Endothelial cell of umbilical vein (primary cell): ENCODE results near the gene LRRC23. TPM values are rescaled to one million over a fixed set of nuclear protein-coding genes. Genes with fewer than 3 reads are reported as not detected.

Source experiments
- BruUV-seq: library from RNA; stranded (reverse); fragments of 400-500 nt; replicated peaks from 2 replicates; lab custom pipeline; 2021; lab: Mats Ljungman, UMichigan
- CTCF ChIA-PET: fragments of 300-600, 350-600 bp; sonication (Branson Sonifier 250); formaldehyde crosslinking; loops from one replicate; lab custom pipeline; 2021; ENCODE audit warnings: antibody characterized with exemption, inconsistent platforms; lab: Charles Lee
- POLR2A ChIA-PET: fragments of 300-600, 350-600 bp; sonication (Branson Sonifier 250); formaldehyde crosslinking; loops from one replicate; lab custom pipeline; 2021; ENCODE audit warnings: antibody characterized with exemption, inconsistent platforms; lab: Charles Lee
- DNase-seq: peaks from one replicate; pipeline ENCODE4 v3.0.0-alpha.2; 2011; ENCODE audit warnings: low read depth, low spot score
- FAIRE-seq: peaks from 2 replicates; lab custom pipeline; 2011; peaks lifted over from hg19 to GRCh38; lab: Jason Lieb, UNC
- H2AFZ ChIP-seq: 2 replicates; pipeline ENCODE4 v1.6.0; 2012; ENCODE audit warnings: low read depth, low read length, control low read depth, inconsistent platforms
- H3K27ac ChIP-seq: 2 replicates; pipeline ENCODE4 v1.5.1; 2011; ENCODE audit warnings: low read depth, mild to moderate bottlenecking, control low read depth, low read length, moderate library complexity; ENCODE audit not compliant: insufficient read depth
- H3K27me3 ChIP-seq, 2 experiments: 2 replicates each; pipeline versions ENCODE4 v1.6.0 to v1.6.1; 2011; ENCODE audit warnings: low read length in 2 of 2, mixed read lengths in 1 of 2; ENCODE audit not compliant: control insufficient read depth in 2 of 2, insufficient read depth in 2 of 2
- H3K36me3 ChIP-seq, 2 experiments: 2 replicates in 1 of 2; 3 replicates in 1 of 2; pipeline ENCODE4 v1.5.1; 2011; ENCODE audit warnings: low read length in 2 of 2, mild to moderate bottlenecking in 1 of 2, moderate library complexity in 1 of 2; ENCODE audit not compliant: control insufficient read depth in 2 of 2, insufficient read depth in 2 of 2; ENCODE audit errors: extremely low read depth in 1 of 2
- H3K4me1 ChIP-seq: 3 replicates; pipeline ENCODE4 v1.5.1; 2011; ENCODE audit warnings: mild to moderate bottlenecking, low read length; ENCODE audit not compliant: control insufficient read depth, insufficient read depth; ENCODE audit errors: extremely low read depth
- H3K4me2 ChIP-seq: 2 replicates; pipeline ENCODE4 v1.6.1; 2011; ENCODE audit warnings: low read length, control low read depth, mixed read lengths; ENCODE audit not compliant: insufficient read depth
- H3K4me3 ChIP-seq, 3 experiments: fragments of 200-600 bp in 1 of 3; sonication (generic), shearing (Covaris generic) in 1 of 3; replicated peaks in 1 of 3; 2 replicates each; pipeline ENCODE4 v1.5.1; 2011 to 2016; ENCODE audit warnings: control low read depth in 3 of 3, low read length in 3 of 3, mild to moderate bottlenecking in 2 of 3, inconsistent platforms in 1 of 3, low read depth in 1 of 3, moderate library complexity in 1 of 3; ENCODE audit not compliant: insufficient read depth in 1 of 3
- H3K79me2 ChIP-seq: 2 replicates; pipeline ENCODE4 v1.6.0; 2012; ENCODE audit warnings: low read length, inconsistent platforms; ENCODE audit not compliant: control insufficient read depth, insufficient read depth
- H3K9ac ChIP-seq: replicated peaks from 2 replicates; pipeline ENCODE3; 2011; ENCODE audit warnings: low read length, control low read depth; ENCODE audit not compliant: insufficient read depth; ENCODE audit errors: extremely low read depth
- H3K9me1 ChIP-seq: replicated peaks from 3 replicates; pipeline ENCODE4 v1.6.0; 2011; ENCODE audit warnings: mild to moderate bottlenecking, low read length; ENCODE audit not compliant: control insufficient read depth, insufficient read depth; ENCODE audit errors: extremely low read depth
- H3K9me3 ChIP-seq: replicated peaks from 2 replicates; pipeline ENCODE4 v1.5.1; 2012; ENCODE audit warnings: low read length, inconsistent platforms; ENCODE audit not compliant: control insufficient read depth, insufficient read depth
- H4K20me1 ChIP-seq: replicated peaks from 2 replicates; pipeline ENCODE3; 2011; ENCODE audit warnings: mild to moderate bottlenecking, low read length; ENCODE audit not compliant: control insufficient read depth, insufficient read depth; ENCODE audit errors: extremely low read depth
- CTCF ChIP-seq, 2 donors: IDR thresholded peaks; 1 replicate in 1 of 2; 2 replicates in 1 of 2; pipeline ENCODE4 v1.5.1; 2011; ENCODE audit warnings: low read length in 2 of 2, mild to moderate bottlenecking in 2 of 2, moderate library complexity in 2 of 2, control low read depth in 1 of 2, inconsistent platforms in 1 of 2, low read depth in 1 of 2; ENCODE audit not compliant: insufficient read depth in 1 of 2; ENCODE audit errors: extremely low read depth in 1 of 2
- GATA2 ChIP-seq: IDR thresholded peaks from 2 replicates; pipeline ENCODE4 v1.7.0; 2011; ENCODE audit warnings: low read depth, mild to moderate bottlenecking, moderate library complexity, mixed read lengths, low read length; ENCODE audit not compliant: insufficient read length, insufficient read depth
- POLR2A ChIP-seq: IDR thresholded peaks from 2 replicates; pipeline ENCODE4 v1.6.1; 2012; ENCODE audit warnings: low read depth, mild to moderate bottlenecking, control low read depth, low read length
- dilution Hi-C: fragments of 300-500 bp; cut with MboI; formaldehyde crosslinking; loops from one replicate; pipeline ENCODE4 v1.15.0; 2019; ENCODE audit warnings: low sequenced_read_pairs; ENCODE audit not compliant: extremely low pct_ligation_motif_present
- intact Hi-C: fragments of 100-400 bp; cut with micrococcal nuclease; formaldehyde crosslinking; loops from one replicate; pipeline ENCODE4 v1.10.0; 2022
- polyA plus RNA-seq, 4 experiments: library from polyadenylated mRNA; depleted of rRNA in 3 of 4; stranded (reverse) in 3 of 4; unstranded in 1 of 4; fragments of >200 nt; gene quantifications; 2 replicates each; pipeline versions ENCODE4 v1.2.1 to v1.2.3, GENCODE V29; 2011 to 2012; ENCODE audit warnings: missing spikeins in 1 of 4
- total RNA-seq: library from RNA; stranded (reverse); gene quantifications from 2 replicates; pipeline ENCODE4 v1.2.3, GENCODE V29; 2021

LRRC23 gene
- total and polyA plus RNA-seq, 2 donors (not counting 3 experiments of a cell fraction or from before 2014, with no cell fraction given) = 3.1 to 3.5 TPM

GRCh38 chr12:6944381-6945186 lies 40.0 kb downstream of the LRRC23 start:
- Histone ChIP-seq H2AFZ (no peak overlapping the region), H3K9me3 (no peaks in the 10 kb centered on the region), H3K4me1 (peaks cover 15% of the 10 kb centered on the region), H3K9me1 (no peaks in the 10 kb centered on the region), H3K36me3 (peaks cover 0 to 13% of the 10 kb centered on the region in 2 experiments), H3K79me2 (no peaks in the 10 kb centered on the region), H3K27ac (peak overlapping the region; percentile 57), H3K4me2 (peak overlapping the region; percentile 73), H4K20me1 (no peaks in the 10 kb centered on the region), H3K9ac (peak overlapping the region; percentile 74), H3K27me3 (no peaks in the 10 kb centered on the region), H3K4me3 (peak overlapping the region; percentile 20 to 51 (median 51))
- dilution Hi-C loops (no loop called here), intact Hi-C loops (loop anchor here (1.0 to 2.0 kb wide), 10 partner anchors 20 to 694 kb away; partner anchors contain the start of genes C1R, C1RL, EMG1 and LPCAT3)
- DNase-seq = peak; percentile 89
- peak; percentile 98 for FAIRE-seq
- CTCF ChIA-PET = interaction anchor here (0.6 to 6.0 kb wide), 29 partner anchors 10 to 693 kb away, joined by 3 to 124 read pairs (median 4); partner anchors contain the start of genes ATN1, C1R, C1RL and C1S
- BruUV-seq = no TSS peak
- TF ChIP-seq GATA2 (no peak), POLR2A (no peak), CTCF (IDR thresholded peaks at IDR 0.05; ENCODE audit: extremely low read depth in 1 of 2, insufficient read depth in 1 of 2, low read depth in 1 of 2, low read length in 2 of 2) (peak; percentile 72 to 89)
- POLR2A ChIA-PET = interaction anchor here (0.6 to 2.5 kb wide), 13 partner anchors 10 to 165 kb away, joined by 3 to 24 read pairs (median 6); partner anchors contain the start of genes ATN1, C1RL, LPCAT3 and SPSB2
